BJ (cell line): Measurements from ENCODE around the gene C8B. TPM values are rescaled to one million over a fixed set of nuclear protein-coding genes. Genes with fewer than 3 reads are reported as not detected.

ENCODE experiments used
- CTCF ChIA-PET: fragments of 350-600 bp; formaldehyde crosslinking; extraction: SDS; loops from one replicate; lab custom pipeline; 2021; ENCODE audit warnings: antibody characterized with exemption, inconsistent platforms; lab: Yijun Ruan, JAX
- POLR2A ChIA-PET: fragments of 300-600 bp; sonication (Branson Sonifier 250); formaldehyde crosslinking; extraction: SDS; loops from one replicate; lab custom pipeline; 2021; ENCODE audit warnings: antibody characterized with exemption; lab: Charles Lee
- DNase-seq: peaks from one replicate; pipeline ENCODE4 v3.0.0-alpha.2; 2011; ENCODE audit warnings: low read depth
- H3K27me3 ChIP-seq: 2 replicates; pipeline ENCODE4 v1.6.0; 2011; ENCODE audit warnings: low read length; ENCODE audit not compliant: control insufficient read depth, insufficient read depth
- H3K36me3 ChIP-seq: 2 replicates; pipeline ENCODE4 v1.5.1; 2011; ENCODE audit warnings: low read length; ENCODE audit not compliant: control insufficient read depth, insufficient read depth
- H3K4me3 ChIP-seq: 2 replicates; pipeline ENCODE4 v1.5.1; 2011; ENCODE audit warnings: low read depth, mild to moderate bottlenecking, control low read depth, low read length
- CTCF ChIP-seq: IDR thresholded peaks from 2 replicates; pipeline ENCODE4 v1.5.1; 2011; ENCODE audit warnings: low read depth, mild to moderate bottlenecking, control low read depth, inconsistent platforms, low read length, moderate library complexity; ENCODE audit not compliant: insufficient read depth
- polyA plus RNA-seq: library from polyadenylated mRNA; depleted of rRNA; stranded (reverse); fragments of >200 nt; gene quantifications from 2 replicates; pipeline ENCODE4 v1.2.3, GENCODE V29; 2011

The C8B gene
- polyA plus RNA-seq, 1 experiment, result not detected

DNA sequence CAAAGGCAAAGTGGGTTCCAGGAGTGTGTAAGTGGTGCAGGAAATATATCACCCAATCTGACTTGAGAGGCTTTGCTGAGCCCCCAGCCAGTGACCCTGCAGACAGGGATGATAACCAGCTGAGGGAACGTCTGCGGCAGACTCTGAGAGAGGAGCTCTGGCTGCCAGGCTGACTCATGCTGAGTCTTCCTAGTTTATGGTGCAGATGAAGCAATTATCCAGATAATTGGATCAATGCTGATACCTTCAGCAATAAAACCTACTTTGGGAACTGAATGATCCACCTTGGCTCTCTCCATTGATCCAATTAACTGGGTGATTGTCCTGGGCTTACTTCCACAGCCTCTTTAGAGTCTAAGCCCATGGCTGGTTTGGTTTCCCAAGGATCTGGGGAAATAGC, 7.3 kb downstream of the C8B start:
- no peak overlapping the region for H3K4me3 ChIP-seq
- ChIA-PET POLR2A (no interaction called here), CTCF (interaction anchor here (2.7 kb wide), 1 partner anchor 10 kb away, joined by 11 read pairs; no protein-coding TSS in a partner anchor)
- TF ChIP-seq CTCF, result no peak
- DNase-seq, result no peak
- no peaks in the 10 kb centered on the region for H3K36me3 ChIP-seq
- H3K27me3 ChIP-seq, result no peaks in the 10 kb centered on the region

- DNase-seq, result no peak
- Histone ChIP-seq H3K36me3 (no peaks in the 10 kb centered on the region), H3K4me3 (no peak overlapping the region), H3K27me3 (no peaks in the 10 kb centered on the region)
- no peak for TF ChIP-seq CTCF
- POLR2A ChIA-PET, result no interaction called here
- CTCF ChIA-PET, result interaction anchor here (2.7 kb wide), 1 partner anchor 10 kb away, joined by 11 read pairs; no protein-coding TSS in a partner anchor
Observed at GRCh38 chr1:56957931-56958330, 7.9 kb downstream of the C8B start.

DNA sequence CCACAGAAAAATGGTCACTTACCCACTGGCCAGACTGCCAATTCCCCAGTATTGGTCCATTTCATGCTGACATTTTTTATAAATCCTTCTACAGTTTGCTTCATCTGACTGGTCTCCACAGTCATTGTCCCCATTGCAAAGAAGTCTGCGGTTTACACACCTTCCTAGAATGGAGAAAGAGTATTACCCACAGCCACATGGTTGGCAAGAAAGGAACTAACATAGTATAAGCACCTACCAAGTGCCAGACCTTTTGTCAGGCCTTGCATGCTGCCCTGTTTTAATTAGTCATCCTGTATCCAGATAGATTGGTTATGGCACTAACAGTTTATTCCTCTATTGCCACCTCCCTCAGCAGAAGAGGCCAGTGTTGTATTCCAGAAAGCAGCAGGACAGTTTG, 11.2 kb downstream of the C8B start:
- TF ChIP-seq CTCF, result no peak
- POLR2A ChIA-PET, result no interaction called here
- DNase-seq, result no peak
- H3K4me3 ChIP-seq, result no peak overlapping the region
- H3K27me3 ChIP-seq, result no peaks in the 10 kb centered on the region
- no peaks in the 10 kb centered on the region for H3K36me3 ChIP-seq
- CTCF ChIA-PET, result interaction anchor here (1.6 kb wide), 1 partner anchor 14 kb away, joined by 6 read pairs; no protein-coding TSS in a partner anchor

- TF ChIP-seq CTCF, result no peak
- Histone ChIP-seq H3K27me3 (no peaks in the 10 kb centered on the region), H3K4me3 (no peak overlapping the region), H3K36me3 (no peaks in the 10 kb centered on the region)
- POLR2A ChIA-PET, result no interaction called here
- DNase-seq, result no peak
- CTCF ChIA-PET, result interaction anchor here (1.6 kb wide), 1 partner anchor 15 kb away, joined by 6 read pairs; no protein-coding TSS in a partner anchor
Observed at GRCh38 chr1:56953386-56953785, 12.4 kb downstream of the C8B start.

DNA sequence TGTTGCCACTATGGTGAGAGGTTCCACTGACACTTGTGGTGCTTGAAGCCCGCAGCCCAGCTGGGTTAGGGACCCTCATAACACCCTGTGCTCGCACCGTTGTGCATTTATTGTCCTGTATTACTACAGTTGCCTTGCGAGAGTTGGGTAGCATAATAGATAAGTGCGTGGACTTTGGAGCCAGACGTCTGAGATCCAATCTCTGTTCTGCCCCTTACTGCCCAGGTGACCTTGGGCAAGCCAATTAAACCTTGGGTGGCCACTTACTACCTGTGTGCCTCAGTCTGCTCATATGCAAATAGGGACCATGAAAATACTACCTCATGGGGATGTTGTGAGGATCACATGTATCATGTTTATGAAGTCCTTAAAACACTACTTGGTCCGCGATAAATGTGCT, 13.3 kb downstream of the C8B start:
- no peak for TF ChIP-seq CTCF
- no peak for DNase-seq
- no peak overlapping the region for H3K4me3 ChIP-seq
- ChIA-PET CTCF (interaction anchor here (0.7 kb wide), 1 partner anchor 121 kb away, joined by 3 read pairs; no protein-coding TSS in a partner anchor), POLR2A (no interaction called here)
- H3K36me3 ChIP-seq, result no peaks in the 10 kb centered on the region
- no peaks in the 10 kb centered on the region for H3K27me3 ChIP-seq
